K562 (cell line): ENCODE measurements around the gene JUN. TPM values are rescaled to one million over a fixed set of nuclear protein-coding genes. Genes with fewer than 3 reads are reported as not detected.

ENCODE experiments used
- CREB5 ChIP-seq: fragments of 250-450 bp; sonication (Bioruptor Pico); IDR thresholded peaks from 2 replicates; pipeline ENCODE4 v1.5.0; 2020; ENCODE audit warnings: mild to moderate bottlenecking
- CREM ChIP-seq: IDR thresholded peaks from 2 replicates; pipeline ENCODE4 v1.6.1; 2014; ENCODE audit warnings: antibody characterized with exemption, low read depth
- FOXO4 ChIP-seq: fragments of 450-650 bp; formaldehyde crosslinking; IDR thresholded peaks from 2 replicates; pipeline ENCODE4 v1.4.0; 2020; ENCODE audit warnings: mild to moderate bottlenecking, moderate library complexity
- HMG20B ChIP-seq: fragments of 250-450 bp; sonication (Bioruptor Pico); IDR thresholded peaks from 2 replicates; pipeline ENCODE4 v1.5.0; 2021; ENCODE audit warnings: mild to moderate bottlenecking
- NBN ChIP-seq: fragments of 450-650 bp; IDR thresholded peaks from 2 replicates; pipeline ENCODE4 v1.6.1; 2016; ENCODE audit warnings: low read depth, mild to moderate bottlenecking
- NR2C2 ChIP-seq, 2 experiments: fragments of 200-800 bp in 1 of 2; sonication (Bioruptor generic) in 1 of 2; sonication (generic) in 1 of 2; formaldehyde crosslinking in 1 of 2; IDR thresholded peaks; 2 replicates each; pipeline versions ENCODE4 v1.6.1 to v1.8.0; 2016 to 2022; ENCODE audit warnings: mild to moderate bottlenecking in 1 of 2, missing compliant biosample characterization in 1 of 2, missing genetic modification characterization in 1 of 2, missing genetic modification reagents in 1 of 2
- PBX2 ChIP-seq, 2 experiments: IDR thresholded peaks in 1 of 2; conservative IDR thresholded peaks in 1 of 2; 2 replicates each; pipeline ENCODE4 v1.6.1; 2016; ENCODE audit warnings: low read depth in 2 of 2, mild to moderate bottlenecking in 1 of 2, missing compliant biosample characterization in 1 of 2, missing genetic modification characterization in 1 of 2, moderate library complexity in 1 of 2
- POLR2AphosphoS5 ChIP-seq: IDR thresholded peaks from 2 replicates; pipeline ENCODE4 v1.6.1; 2011; ENCODE audit warnings: mild to moderate bottlenecking, low read depth, low read length, moderate library complexity; ENCODE audit not compliant: control insufficient read depth, insufficient read depth
- PPARD ChIP-seq: fragments of 250-450 bp; sonication (Bioruptor Pico); IDR thresholded peaks from 2 replicates; pipeline ENCODE4 v1.8.0; 2022; ENCODE audit warnings: inconsistent platforms, mild to moderate bottlenecking, moderate library complexity
- TRIM25 ChIP-seq: fragments of 450-650 bp; IDR thresholded peaks from 2 replicates; pipeline ENCODE4 v1.7.0; 2016; ENCODE audit warnings: borderline replicate concordance
- ZNF121 ChIP-seq: sonication (generic); formaldehyde crosslinking; conservative IDR thresholded peaks from 2 replicates; pipeline ENCODE4 v1.8.0; 2022; ENCODE audit warnings: missing genetic modification reagents
- ZNF23 ChIP-seq: fragments of 250-450 bp; sonication (Bioruptor Pico); IDR thresholded peaks from 2 replicates; pipeline ENCODE4 v1.4.0; 2020; ENCODE audit warnings: mild to moderate bottlenecking
- ZNF639 ChIP-seq, 2 experiments: fragments of 200-800 bp in 1 of 2; sonication (Bioruptor generic) in 1 of 2; sonication (generic) in 1 of 2; formaldehyde crosslinking in 1 of 2; IDR thresholded peaks in 1 of 2; conservative IDR thresholded peaks in 1 of 2; 2 replicates each; pipeline versions ENCODE4 v1.5.0 to v1.6.1; 2016 to 2020; ENCODE audit warnings: missing compliant biosample characterization in 1 of 2, missing genetic modification characterization in 1 of 2, missing genetic modification reagents in 1 of 2
- ZNF79 ChIP-seq: fragments of 250-450 bp; sonication (Bioruptor Pico); IDR thresholded peaks from 2 replicates; pipeline ENCODE4 v1.4.0; 2020; ENCODE audit warnings: low read depth, mild to moderate bottlenecking, moderate library complexity
- polyA plus RNA-seq, 8 experiments: library from polyadenylated mRNA; depleted of rRNA in 4 of 8; stranded (reverse) in 5 of 8; unstranded in 3 of 8; fragments of >200 nt; fragmentation: Nextera tagmentation in 2 of 8; fragmentation: Illumina TruSeq in 1 of 8; extraction: Ambion mirVana in 2 of 8; extraction: Trizol in 1 of 8; gene quantifications; 2 replicates each; pipeline versions ENCODE4 v1.2.1 to v1.2.3, GENCODE V29; 2011 to 2014; ENCODE audit warnings: inconsistent platforms in 1 of 8, missing spikeins in 1 of 8
- total RNA-seq, 7 experiments: library from RNA; depleted of rRNA in 6 of 7; stranded (reverse); fragments of >200 nt in 6 of 7; fragmentation: Illumina TruSeq in 2 of 7; extraction: Trizol in 2 of 7; gene quantifications; 2 replicates each; pipeline versions ENCODE4 v1.2.1 to v1.2.3, GENCODE V29; 2011 to 2021; ENCODE audit warnings: low replicate concordance in 1 of 7

JUN gene
- total and polyA plus RNA-seq, 9 of the 15 experiments (the other 6 are each of a cell fraction or from before 2014, with no cell fraction given): 0.32 to 23.4 (median 4.0) TPM

- TF ChIP-seq PBX2 (CRISPR knock-in tag; IDR thresholded peaks at IDR 0.05; ENCODE audit: low read depth): no peak
- TF ChIP-seq PBX2 (tag; conservative IDR thresholded peaks at IDR 0.05; ENCODE audit: low read depth): no peak; the same call in 1 of the 2 replicates
- no peak for TF ChIP-seq ZNF79 (CRISPR knock-in tag)
- TF ChIP-seq NR2C2 (CRISPR knock-in tag; IDR thresholded peaks at IDR 0.05): no peak
- peak; percentile 85 for TF ChIP-seq NR2C2 (tag; IDR thresholded peaks at IDR 0.05)
- TF ChIP-seq CREB5: no peak
- no peak for TF ChIP-seq ZNF121 (CRISPR knock-in tag)
- TF ChIP-seq NBN: no peak; the same call in 1 of the 2 replicates
- no peak for TF ChIP-seq TRIM25
- peak; percentile 73; the same call in 1 of the 2 replicates for TF ChIP-seq CREM
- TF ChIP-seq POLR2AphosphoS5: peak; percentile 93
- TF ChIP-seq HMG20B (CRISPR knock-in tag): no peak
- TF ChIP-seq ZNF23 (CRISPR knock-in tag): no peak
- no peak for TF ChIP-seq FOXO4 (CRISPR knock-in tag)
- TF ChIP-seq PPARD (CRISPR knock-in tag): no peak
- peak in 1 of 2 experiments; percentile 90; a peak in 2 of 4 replicates for TF ChIP-seq ZNF639 (CRISPR knock-in tag; conservative IDR thresholded peaks at IDR 0.05 in 1 of 2, IDR thresholded peaks at IDR 0.05 in 1 of 2)
These were observed at the start of gene JUN (continued) for GRCh38 chr1:58783993-58784757.
